Liver (tissue), 9 donors: ENCODE measurements around the gene NPRL2. TPM values are rescaled to one million over a fixed set of nuclear protein-coding genes. Genes with fewer than 3 reads are reported as not detected.
A peak's percentile ranks its signal among the peaks of the same experiment; 100 is the strongest.

Source experiments
- DNase-seq: peaks from one replicate; pipeline ENCODE4 v3.0.0-alpha.2; 2017; ENCODE audit warnings: low spot score
- H3K27ac ChIP-seq, 2 donors: one replicate each; pipeline ENCODE4 v1.7.0; 2013; ENCODE audit warnings: inconsistent platforms in 2 of 2, low read length in 2 of 2, control low read depth in 1 of 2, low read depth in 1 of 2, mild to moderate bottlenecking in 1 of 2
- H3K27me3 ChIP-seq, 4 donors: one replicate each; pipeline versions ENCODE4 v1.6.1 to v1.7.0; 2013; ENCODE audit warnings: low read length in 3 of 4, inconsistent platforms in 1 of 4, mild to moderate bottlenecking in 1 of 4, moderate library complexity in 1 of 4; ENCODE audit not compliant: control insufficient read depth in 4 of 4, insufficient read depth in 4 of 4
- H3K36me3 ChIP-seq, 4 donors: one replicate each; pipeline versions ENCODE4 v1.6.1 to v1.7.0; 2013; ENCODE audit warnings: low read length in 3 of 4, mild to moderate bottlenecking in 3 of 4, low read depth in 1 of 4, moderate library complexity in 1 of 4; ENCODE audit not compliant: control insufficient read depth in 4 of 4, insufficient read depth in 3 of 4
- H3K4me1 ChIP-seq, 4 donors: one replicate each; pipeline versions ENCODE4 v1.6.1 to v1.7.0; 2013; ENCODE audit warnings: low read length in 3 of 4, mild to moderate bottlenecking in 3 of 4, moderate library complexity in 1 of 4; ENCODE audit not compliant: control insufficient read depth in 4 of 4, insufficient read depth in 4 of 4
- H3K4me3 ChIP-seq, 3 donors: one replicate each; pipeline versions ENCODE4 v1.6.1 to v1.7.0; 2013; ENCODE audit warnings: low read length in 3 of 3, control low read depth in 1 of 3, low read depth in 1 of 3, mild to moderate bottlenecking in 1 of 3
- H3K9ac ChIP-seq, 2 donors: one replicate each; pipeline ENCODE4 v1.7.0; 2013; ENCODE audit warnings: low read length in 2 of 2, mild to moderate bottlenecking in 2 of 2, moderate library complexity in 2 of 2, control low read depth in 1 of 2, low read depth in 1 of 2
- H3K9me3 ChIP-seq, 4 donors: one replicate each; pipeline versions ENCODE4 v1.6.1 to v1.7.0; 2013; ENCODE audit warnings: low read length in 3 of 4; ENCODE audit not compliant: control insufficient read depth in 4 of 4
- EGR1 ChIP-seq, 2 donors: IDR thresholded peaks; 2 replicates each; pipeline ENCODE4 v1.6.1; 2016 to 2018; ENCODE audit warnings: antibody characterized with exemption in 2 of 2, low read depth in 2 of 2
- FOXA1 ChIP-seq: IDR thresholded peaks from 2 replicates; pipeline ENCODE4 v1.6.1; 2016; ENCODE audit warnings: antibody characterized with exemption
- GABPA ChIP-seq, 2 donors: IDR thresholded peaks in 1 of 2; conservative IDR thresholded peaks in 1 of 2; 2 replicates each; pipeline ENCODE4 v1.6.1; 2016; ENCODE audit warnings: antibody characterized with exemption in 2 of 2, mild to moderate bottlenecking in 1 of 2, moderate library complexity in 1 of 2
- HNF4G ChIP-seq: IDR thresholded peaks from 2 replicates; pipeline ENCODE4 v1.6.1; 2016; ENCODE audit warnings: antibody characterized with exemption
- NR2F2 ChIP-seq: IDR thresholded peaks from 2 replicates; pipeline ENCODE4 v1.6.1; 2016; ENCODE audit warnings: antibody characterized with exemption
- RAD21 ChIP-seq, 2 donors: IDR thresholded peaks; 2 replicates each; pipeline ENCODE4 v1.6.1; 2016; ENCODE audit warnings: antibody characterized with exemption in 2 of 2, mild to moderate bottlenecking in 2 of 2
- SP1 ChIP-seq: IDR thresholded peaks from 2 replicates; pipeline ENCODE4 v1.6.1; 2018; ENCODE audit warnings: antibody characterized with exemption, mild to moderate bottlenecking
- TAF1 ChIP-seq: conservative IDR thresholded peaks from 2 replicates; pipeline ENCODE4 v1.6.1; 2016; ENCODE audit warnings: antibody characterized with exemption, mild to moderate bottlenecking
- WGBS: extraction: QIAGEN DNeasy Blood & Tissue Kit; methylation state at CpG from one replicate; pipeline ENCODE4 v1.1.7; 2013; 5-methylcytosine and 5-hydroxymethylcytosine counted together
- polyA plus RNA-seq, 2 donors: library from polyadenylated mRNA; stranded (reverse) in 1 of 2; unstranded in 1 of 2; fragments of 200-250 nt in 1 of 2; fragments of >200 nt in 1 of 2; fragmentation: Nextera tagmentation in 1 of 2; extraction: Ambion mirVana in 1 of 2; gene quantifications; one replicate each; pipeline versions ENCODE4 v1.2.1 to v1.2.3, GENCODE V29; 2013 to 2015
- total RNA-seq, 2 donors: library from RNA; depleted of rRNA; stranded (reverse); fragments of >200 nt; gene quantifications; one replicate each; pipeline ENCODE4 v1.2.3, GENCODE V29; 2014
- TF ChIP-seq, protein P1 (sequence below): IDR thresholded peaks from 2 replicates; pipeline ENCODE4 v1.6.1; 2016; ENCODE audit warnings: antibody characterized with exemption
- TF ChIP-seq, protein P2 (sequence below): IDR thresholded peaks from 2 replicates; pipeline ENCODE4 v1.6.1; 2016; ENCODE audit warnings: antibody characterized with exemption
- TF ChIP-seq, protein P3 (sequence below): fragments of 150-350 bp; IDR thresholded peaks from 2 replicates; pipeline ENCODE4 v1.5.1; 2017; ENCODE audit warnings: improper control_type of control experiment, low read depth, low read length; ENCODE audit not compliant: missing input control
- donor health status: healthy.
- donor health status: healthy.
- donor health status: healthy.
- donor health status: healthy.
- donor health status: healthy.

Gene NPRL2
- total and polyA plus RNA-seq, 4 donors: 11.3 to 17.3 (median 14.0) TPM

DNA sequence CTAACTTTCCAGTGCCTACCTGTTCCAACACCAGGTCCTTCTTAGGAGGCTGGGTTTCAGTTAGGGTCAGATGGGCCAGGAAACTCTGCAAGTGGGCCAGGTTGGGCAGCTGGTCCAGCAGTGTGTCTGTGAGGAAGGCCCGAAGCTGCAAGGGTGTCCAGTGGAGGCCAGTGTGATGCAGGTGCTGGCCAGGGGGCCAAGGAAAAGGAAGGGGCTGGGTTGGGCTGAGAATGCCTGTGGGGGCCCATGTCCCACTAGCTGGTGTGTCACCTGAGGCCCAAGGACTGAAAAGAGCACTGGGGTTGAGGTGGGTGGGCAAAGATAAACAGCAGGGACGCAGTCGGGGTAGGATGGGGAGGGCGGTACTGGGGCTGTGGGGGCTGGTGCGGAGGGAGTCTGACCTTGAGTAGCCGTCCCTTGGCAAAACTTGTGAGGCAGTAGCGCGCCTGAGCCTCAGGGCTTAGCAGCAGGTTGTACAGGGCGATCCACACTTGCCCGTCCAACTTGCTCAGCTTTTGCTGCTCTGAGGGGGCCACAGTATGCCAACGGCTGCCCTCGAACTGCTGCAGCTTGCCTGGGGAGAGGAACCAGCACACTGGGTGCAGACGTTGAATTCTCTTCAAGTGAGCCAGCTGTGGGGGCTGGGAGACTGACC, 8.5 kb downstream of the NPRL2 start:
- Histone ChIP-seq H3K36me3 (no peaks in the 10 kb centered on the region), H3K27ac (no peak overlapping the region), H3K4me1 (peaks cover 5 to 25% (median 12%) of the 10 kb centered on the region in 4 donors), H3K9me3 (no peaks in the 10 kb centered on the region), H3K27me3 (no peaks in the 10 kb centered on the region), H3K4me3 (no peak overlapping the region), H3K9ac (no peak overlapping the region)
- no peak for DNase-seq
- TF ChIP-seq RAD21 (IDR thresholded peaks at IDR 0.05) (no peak), HNF4G (no peak), FOXA1 (no peak), TAF1 (no peak), SP1 (no peak), NR2F2 (no peak), EGR1 (IDR thresholded peaks at IDR 0.05; ENCODE audit: low read depth in 2 of 2) (no peak), GABPA (IDR thresholded peaks at IDR 0.05 in 1 of 2, conservative IDR thresholded peaks at IDR 0.05 in 1 of 2) (no peak)
- TF ChIP-seq, protein P1, sequence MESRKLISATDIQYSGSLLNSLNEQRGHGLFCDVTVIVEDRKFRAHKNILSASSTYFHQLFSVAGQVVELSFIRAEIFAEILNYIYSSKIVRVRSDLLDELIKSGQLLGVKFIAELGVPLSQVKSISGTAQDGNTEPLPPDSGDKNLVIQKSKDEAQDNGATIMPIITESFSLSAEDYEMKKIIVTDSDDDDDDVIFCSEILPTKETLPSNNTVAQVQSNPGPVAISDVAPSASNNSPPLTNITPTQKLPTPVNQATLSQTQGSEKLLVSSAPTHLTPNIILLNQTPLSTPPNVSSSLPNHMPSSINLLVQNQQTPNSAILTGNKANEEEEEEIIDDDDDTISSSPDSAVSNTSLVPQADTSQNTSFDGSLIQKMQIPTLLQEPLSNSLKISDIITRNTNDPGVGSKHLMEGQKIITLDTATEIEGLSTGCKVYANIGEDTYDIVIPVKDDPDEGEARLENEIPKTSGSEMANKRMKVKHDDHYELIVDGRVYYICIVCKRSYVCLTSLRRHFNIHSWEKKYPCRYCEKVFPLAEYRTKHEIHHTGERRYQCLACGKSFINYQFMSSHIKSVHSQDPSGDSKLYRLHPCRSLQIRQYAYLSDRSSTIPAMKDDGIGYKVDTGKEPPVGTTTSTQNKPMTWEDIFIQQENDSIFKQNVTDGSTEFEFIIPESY: no peak
- TF ChIP-seq, protein P2, sequence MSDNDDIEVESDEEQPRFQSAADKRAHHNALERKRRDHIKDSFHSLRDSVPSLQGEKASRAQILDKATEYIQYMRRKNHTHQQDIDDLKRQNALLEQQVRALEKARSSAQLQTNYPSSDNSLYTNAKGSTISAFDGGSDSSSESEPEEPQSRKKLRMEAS: no peak
- TF ChIP-seq, protein P3, sequence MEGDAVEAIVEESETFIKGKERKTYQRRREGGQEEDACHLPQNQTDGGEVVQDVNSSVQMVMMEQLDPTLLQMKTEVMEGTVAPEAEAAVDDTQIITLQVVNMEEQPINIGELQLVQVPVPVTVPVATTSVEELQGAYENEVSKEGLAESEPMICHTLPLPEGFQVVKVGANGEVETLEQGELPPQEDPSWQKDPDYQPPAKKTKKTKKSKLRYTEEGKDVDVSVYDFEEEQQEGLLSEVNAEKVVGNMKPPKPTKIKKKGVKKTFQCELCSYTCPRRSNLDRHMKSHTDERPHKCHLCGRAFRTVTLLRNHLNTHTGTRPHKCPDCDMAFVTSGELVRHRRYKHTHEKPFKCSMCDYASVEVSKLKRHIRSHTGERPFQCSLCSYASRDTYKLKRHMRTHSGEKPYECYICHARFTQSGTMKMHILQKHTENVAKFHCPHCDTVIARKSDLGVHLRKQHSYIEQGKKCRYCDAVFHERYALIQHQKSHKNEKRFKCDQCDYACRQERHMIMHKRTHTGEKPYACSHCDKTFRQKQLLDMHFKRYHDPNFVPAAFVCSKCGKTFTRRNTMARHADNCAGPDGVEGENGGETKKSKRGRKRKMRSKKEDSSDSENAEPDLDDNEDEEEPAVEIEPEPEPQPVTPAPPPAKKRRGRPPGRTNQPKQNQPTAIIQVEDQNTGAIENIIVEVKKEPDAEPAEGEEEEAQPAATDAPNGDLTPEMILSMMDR: no peak
- WGBS: 94% methylated on average over 13 of the region's 13 CpGs

DNA sequence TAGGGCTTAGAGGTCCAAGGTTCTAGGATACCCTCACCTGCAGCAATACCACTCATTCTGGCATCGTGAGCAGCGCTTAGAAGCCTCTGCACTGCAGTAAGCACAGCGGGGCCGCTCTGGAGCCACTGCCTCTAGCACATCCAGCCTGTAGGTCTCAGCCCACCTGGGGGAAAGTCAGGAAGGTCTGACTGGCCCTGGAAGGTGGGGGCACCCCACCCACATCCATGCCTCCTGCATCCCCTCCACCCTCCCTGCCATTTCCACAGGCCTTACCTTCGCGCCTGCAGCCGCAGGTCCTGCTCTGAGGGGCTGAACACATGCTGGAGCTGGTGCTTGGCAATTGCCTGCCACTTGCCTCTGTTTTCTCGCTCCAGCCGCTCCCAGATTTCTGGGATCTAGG, 9.0 kb downstream of the NPRL2 start:
- Histone ChIP-seq H3K27ac (peak overlapping the region in 1 of 2 donors; percentile 21), H3K9me3 (no peaks in the 10 kb centered on the region), H3K4me1 (peaks cover 6 to 26% (median 13%) of the 10 kb centered on the region in 4 donors), H3K27me3 (no peaks in the 10 kb centered on the region), H3K9ac (no peak overlapping the region), H3K36me3 (no peaks in the 10 kb centered on the region), H3K4me3 (no peak overlapping the region)
- no peak for DNase-seq
- TF ChIP-seq NR2F2 (no peak), EGR1 (IDR thresholded peaks at IDR 0.05; ENCODE audit: low read depth in 2 of 2) (no peak), RAD21 (IDR thresholded peaks at IDR 0.05) (no peak), FOXA1 (no peak)
- TF ChIP-seq, protein P1: no peak
- TF ChIP-seq, protein P2: no peak
- TF ChIP-seq, protein P3: no peak
- 96% methylated on average over 9 of the region's 9 CpGs for WGBS
